GM19239 (cell line): ENCODE measurements around the gene TPO.
"Not testable (repeated sequence)": the region's sequence is repeated elsewhere in the genome, so short reads cannot be mapped to it uniquely, and the experiment has no call there.

Experiments used
- DNase-seq: peaks from one replicate; pipeline ENCODE4 v3.0.0; 2011; ENCODE audit warnings: low spot score; ENCODE audit not compliant: insufficient read length
- FAIRE-seq: peaks from 2 replicates; lab custom pipeline; 2011; peaks lifted over from hg19 to GRCh38; lab: Jason Lieb, UNC

Gene TPO

DNA sequence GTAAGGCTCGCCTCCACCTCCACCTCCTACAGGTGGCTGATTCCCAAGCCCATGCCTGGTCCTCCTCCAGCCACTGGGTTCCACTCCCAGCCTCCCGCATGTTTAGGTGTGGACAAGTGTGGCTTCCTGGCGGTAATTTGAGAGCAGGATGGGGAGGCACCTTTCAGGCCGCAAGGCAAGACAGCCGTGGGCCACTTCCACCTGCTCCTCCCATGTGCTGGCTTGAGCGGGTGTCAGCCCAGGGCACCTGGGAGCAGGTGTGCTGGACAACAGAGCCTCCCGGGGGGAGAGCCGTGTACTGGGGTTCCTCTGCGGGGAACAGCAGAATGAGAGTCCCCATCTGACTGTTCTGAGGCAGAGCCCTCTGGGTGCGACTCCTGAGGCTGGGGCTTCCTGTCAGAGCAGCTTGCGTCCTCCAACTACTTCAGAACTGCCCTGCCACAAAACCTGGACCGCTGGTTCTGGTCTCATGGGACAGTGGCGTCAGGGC, 83.9 kb downstream of the TPO start:
- no peak for DNase-seq
- no peak for FAIRE-seq

DNA sequence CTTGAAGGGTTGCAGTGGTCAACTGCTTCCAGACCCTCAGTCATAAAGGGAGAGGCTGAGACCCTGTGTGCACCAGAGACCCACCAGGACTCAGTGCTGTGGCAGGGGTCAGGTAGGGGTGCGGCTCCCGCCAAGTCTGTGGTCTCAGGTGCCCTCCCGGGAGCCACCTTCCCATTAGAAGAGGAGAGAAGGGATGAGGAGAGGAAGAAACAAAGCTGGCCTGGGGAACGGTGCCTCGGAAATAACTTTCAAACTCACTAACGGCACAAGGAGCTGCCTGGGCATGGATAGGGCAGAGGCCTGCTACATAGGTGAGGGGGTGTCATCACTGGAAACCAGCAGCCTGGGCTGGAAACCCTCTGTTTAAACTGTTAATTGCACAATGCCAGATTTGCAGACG, 84.9 kb downstream of the TPO start:
- no peak for DNase-seq
- FAIRE-seq = no peak

DNA sequence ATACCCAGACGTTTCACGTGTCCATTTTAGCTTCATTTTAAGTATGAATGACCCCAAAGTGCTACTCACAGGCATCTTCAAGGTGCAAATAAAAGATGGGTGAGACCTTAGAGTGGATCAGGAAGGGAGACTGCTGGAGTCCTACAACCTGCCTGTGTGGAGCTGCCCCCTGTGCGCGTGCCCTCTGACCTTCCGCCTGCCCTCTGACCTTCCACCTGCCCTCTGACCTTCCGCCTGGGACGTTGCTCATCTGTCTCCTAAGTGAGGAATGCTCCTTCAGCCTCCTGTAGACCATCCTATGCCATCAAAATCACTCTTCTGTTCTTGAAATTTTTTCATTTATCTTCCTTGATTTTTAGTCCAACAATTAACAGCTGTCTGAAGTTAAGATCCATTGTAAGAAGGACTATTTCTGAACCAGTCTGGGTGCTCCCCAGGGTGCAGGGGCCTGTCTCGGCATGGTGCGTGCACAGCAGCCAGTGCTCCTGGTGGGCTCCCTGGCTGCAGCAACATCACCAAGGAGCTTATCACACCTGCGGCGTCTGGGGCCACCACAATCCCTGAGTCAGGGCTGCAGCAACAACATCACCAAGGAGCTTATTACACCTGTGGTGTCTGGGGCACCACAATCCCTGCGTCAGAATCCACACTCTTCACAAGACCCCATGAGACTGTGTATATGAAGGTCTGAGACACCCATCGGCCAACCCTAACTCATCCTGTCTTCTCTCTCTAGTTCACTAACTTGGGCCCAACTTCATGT, 86.0 kb downstream of the TPO start:
- no peak for FAIRE-seq

DNA sequence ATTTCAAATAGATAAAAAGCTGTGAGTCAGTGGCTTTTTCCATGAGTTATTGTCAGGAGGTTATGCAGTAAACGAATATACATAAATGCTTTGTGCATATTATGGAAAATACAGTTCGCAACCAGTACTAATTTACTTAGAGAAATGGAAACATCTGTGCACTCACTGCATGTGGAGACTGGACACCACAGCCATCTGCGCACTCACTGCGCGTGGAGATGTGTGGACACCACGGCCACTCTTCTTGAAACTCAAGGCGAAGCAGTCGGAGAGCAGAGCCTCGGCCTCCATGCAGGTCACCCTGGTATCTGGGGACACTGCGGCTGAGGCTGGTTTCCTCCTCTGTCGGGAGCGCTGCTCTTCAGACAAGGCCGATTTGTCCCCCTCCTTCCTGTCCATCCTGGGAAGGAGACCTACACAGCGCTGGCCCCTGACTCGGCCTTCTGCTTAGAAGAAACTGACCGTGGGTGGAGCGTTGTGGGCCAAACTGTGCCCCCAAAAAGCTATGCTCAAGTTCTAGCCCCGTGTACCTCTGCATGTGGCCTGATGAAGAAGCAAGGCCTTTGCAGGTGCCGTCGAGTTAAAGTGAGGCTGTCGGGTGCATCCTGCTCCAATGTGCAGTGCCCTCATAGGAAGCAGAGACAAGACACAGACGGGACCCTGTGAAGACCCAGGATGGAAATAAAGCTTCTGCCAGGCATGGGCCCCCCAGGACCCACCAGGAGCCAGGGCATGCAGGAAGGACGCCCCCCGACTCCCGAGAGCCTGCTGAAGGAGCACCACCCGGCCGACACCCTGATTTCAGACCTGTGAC, 88.0 kb downstream of the TPO start:
- no peak for FAIRE-seq
- no peak for DNase-seq

More for the DNA sequence above, 86.0 kb downstream of the TPO start:
- no peak for DNase-seq

DNA sequence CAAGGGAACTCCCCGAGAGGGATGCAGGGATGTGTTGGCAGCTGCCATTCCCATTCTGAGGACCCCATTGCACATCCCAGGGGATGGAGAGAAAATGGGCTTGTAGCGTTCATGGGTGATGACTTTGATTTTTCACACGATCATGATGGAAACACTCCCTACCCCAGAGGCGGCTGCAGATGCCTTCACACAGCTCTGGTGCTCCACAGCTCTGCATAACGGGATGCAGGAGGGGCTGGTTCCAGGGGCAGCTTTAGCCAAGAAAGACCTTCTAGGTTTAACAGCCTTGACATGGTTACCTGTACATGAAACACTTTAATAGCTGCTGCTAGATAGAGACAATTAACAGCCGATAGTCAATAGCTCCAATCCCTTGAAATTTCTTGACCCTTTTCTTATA, 88.7 kb downstream of the TPO start:
- no peak for FAIRE-seq

DNA sequence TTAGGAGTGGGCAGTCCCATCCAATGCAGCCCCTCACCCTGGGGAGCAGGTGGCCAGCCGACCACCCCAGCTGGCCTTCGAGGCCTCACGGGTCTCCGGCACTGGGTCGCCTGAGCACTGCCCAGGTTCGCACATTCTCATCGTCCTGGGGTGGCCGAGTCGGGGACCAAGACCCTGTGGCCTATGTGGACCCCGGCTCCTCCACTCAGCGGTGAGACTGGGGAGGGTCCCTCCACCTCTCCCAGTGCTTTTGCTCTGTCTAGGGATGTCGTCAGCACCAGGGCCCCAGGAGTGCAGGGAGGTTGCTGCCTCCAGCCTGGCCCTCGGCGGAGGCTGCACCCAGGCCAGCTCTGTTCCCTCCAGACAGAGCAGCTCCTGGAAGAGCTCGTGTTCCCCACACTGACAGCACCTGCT, 89.6 kb downstream of the TPO start:
- DNase-seq = no peak
- FAIRE-seq = no peak

More for the DNA sequence above, 88.7 kb downstream of the TPO start:
- no peak for DNase-seq

DNA sequence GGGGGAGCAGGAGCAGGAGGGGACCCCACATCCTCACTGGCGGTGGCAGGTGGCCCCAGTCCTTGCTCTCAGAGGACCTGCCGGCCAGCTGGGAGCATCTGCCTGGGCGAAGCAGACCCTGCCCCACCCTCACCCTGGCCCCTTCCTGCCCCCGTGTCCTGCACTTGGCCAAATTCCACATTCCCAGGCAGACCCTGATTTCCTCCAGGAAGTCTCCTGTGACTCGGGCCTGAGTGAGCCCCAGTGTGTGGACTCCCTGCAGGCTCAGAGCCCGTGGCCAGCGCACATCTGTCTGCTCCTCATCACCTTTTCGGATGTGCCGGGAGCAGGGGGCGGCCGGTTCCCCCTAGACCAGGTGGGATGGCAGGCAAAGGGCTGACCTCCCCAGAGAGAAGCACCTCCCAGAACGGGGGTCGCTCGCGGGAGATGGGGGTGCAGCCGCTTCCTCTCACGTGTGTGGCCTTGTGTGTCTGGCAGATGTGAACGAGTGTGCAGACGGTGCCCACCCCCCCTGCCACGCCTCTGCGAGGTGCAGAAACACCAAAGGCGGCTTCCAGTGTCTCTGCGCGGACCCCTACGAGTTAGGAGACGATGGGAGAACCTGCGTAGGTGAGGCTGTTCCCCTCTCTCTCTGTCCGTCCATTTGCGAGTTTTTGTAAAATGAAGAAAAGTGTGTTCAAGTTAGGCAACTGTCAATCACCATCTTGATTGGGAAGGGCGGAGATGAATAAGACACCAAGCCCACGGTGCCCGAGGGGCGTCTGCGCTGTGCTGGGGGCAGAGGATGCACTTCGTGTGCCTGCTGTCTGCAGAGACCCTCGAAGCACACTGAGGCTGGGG, 90.4 kb downstream of the TPO start:
- DNase-seq (no peak), FAIRE-seq (no peak)

DNA sequence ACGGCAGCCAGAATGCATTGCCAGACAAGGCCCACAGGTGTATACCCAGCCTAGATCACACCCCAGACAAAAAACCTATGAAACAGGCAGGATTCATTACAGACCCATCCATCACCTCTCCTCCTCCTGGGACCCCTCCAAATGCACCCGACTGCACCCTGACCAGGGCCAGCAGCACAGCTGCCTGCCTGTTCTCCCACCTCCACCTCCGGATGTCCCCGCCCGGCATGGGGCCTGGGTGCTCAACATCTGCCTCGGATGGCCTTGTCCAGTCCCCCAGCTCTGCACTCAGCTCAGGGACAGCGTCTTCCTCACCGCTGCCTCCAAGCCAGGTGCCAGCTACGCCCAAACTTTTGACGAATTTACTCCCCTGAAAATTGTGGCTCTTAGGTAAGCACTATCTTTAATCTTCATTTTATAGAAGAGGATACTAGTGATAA, 91.1 kb downstream of the TPO start:
- DNase-seq = no peak
- FAIRE-seq = no peak

DNA sequence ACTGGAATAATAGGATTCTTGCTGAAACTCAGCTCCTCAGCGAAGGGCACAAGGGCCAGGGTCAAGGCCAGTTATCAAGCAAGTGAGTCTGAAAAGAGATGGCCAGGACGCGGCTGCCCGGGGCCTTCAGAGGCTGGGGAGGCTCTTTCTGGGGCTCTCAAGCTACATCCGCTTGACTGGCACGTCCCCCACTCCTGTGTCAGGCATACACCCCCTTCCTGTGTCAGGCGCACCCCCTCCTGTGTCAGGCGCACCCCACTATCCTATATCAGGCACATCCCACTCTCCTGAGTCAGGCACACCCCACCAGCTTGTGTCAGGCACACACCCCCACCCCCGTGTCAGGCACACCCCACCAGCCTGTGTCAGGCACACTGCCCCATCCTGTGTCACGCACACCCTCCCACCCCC, 91.8 kb downstream of the TPO start:
- FAIRE-seq (no peak), DNase-seq (no peak)

DNA sequence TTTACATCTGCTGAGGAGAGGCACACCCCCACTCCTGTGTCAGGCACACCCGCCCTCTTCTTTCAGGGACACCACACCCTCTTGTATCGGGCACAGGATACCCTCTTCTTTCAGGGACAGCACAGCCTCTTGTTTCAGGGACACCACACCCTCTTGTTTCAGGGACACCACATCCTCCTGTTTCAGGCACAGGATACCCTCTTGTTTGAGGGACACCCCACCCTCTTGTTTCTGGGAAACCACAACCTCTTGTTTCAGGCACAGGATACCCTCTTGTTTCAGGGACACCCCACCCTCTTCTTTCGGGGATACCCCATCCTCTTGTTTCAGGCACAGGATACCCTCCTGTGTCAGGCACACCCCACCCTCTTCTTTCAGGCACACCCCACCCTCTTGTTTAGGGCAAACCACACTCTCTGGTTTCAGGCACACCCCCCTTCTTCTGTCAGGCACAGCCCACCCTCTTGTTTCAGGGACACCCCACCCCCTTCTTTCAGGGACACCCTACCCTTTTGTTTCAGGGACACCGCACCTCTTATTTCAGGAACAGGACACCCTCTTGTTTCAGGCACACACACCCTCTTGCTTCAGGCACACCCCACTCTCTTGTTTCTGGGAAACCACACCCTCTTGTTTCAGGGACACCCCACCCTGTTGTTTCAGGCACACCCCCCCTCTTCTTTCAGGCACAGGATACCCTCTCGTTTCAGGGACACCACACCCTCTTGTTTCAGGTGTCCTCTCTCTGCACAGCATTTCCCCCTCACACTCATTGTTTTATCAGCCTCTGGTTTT, 96.2 kb downstream of the TPO start:
- DNase-seq (no peak), FAIRE-seq (no peak)

DNA sequence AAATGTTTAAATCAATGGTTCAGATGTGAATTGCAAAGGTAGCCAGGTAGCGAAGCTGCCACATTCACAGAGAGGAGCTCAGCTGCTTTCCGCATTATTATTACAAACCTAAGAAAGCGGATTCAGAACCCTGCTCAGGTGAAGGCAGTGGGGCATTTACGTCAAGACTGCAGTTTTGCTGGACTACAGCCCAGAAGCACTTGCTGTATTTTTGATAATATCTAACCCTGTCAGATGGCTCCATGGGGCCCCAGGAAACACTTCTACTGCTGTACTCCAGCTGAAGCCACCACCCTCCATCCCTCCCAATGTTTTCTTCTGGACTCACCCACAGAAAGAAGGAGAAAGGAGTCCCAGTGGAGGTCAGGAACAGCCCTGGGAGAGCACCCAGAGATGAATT, 96.9 kb downstream of the TPO start:
- no peak for FAIRE-seq
- DNase-seq = no peak

DNA sequence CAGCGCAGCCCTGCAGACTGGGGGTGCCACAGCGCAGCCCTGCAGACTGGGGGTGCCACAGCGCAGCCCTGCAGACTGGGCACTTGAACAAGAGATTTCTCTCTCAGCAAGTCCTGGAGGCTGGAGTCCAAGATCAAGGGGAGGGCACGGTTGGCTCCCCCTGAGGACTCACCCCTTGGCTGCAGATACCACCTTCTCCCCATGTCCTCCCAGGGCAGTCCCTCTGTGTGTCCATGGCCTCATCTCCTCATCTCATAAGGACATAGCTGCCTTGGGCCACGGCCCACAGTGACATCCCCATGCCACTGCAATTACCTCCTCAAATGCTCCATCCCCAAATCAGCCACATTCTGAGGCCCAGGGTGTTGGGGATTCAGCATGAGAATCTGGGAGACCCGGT, 98.2 kb downstream of the TPO start:
- no peak for DNase-seq
- FAIRE-seq = no peak

DNA sequence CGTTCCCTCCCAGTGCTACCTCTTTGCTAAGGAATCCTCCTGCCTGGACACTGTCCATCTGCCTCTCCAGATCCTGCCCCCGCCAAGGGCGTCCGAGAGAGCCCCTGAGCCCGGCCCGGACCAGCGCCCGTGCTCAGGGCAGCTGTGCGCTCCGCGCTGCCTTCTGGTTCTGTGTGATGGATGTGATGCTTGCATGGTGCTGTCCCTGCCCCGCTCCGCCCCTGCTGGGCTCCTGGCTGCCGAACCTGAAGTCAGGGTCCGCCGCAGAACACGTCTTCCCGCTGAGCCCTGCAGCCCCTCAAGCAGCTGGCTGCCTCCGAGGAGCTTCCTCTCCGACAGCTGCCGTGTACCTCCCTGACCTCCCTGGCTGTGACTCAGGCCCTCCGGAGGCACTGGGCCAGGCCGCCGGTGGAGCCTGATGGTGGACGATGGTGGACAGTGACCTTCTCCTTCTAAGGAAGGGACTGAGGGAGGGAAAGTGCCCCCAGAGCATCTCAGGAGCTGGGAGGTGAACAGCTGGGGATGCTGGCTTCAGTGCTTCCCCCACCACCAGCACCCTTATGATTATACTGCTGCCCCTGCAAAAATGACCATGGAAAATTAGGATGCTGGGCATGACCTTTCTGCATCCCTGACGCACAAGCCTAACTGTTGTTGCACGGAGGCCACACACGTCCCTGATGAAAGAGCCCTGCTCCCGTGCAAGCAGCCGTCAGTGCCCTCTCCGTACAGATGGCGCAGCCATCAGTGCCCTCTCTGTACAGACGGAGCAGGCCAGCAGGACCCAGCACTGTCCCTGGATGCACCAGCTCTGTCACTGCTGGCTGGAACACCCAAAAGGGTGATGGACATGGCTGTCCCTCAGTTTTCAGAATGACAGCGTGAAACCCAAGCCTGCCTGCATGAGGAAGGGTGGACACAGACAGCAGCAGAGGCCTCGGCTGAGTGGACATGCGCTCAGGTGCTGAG, 99.3 kb downstream of the TPO start:
- FAIRE-seq (no peak), DNase-seq (no peak)

DNA sequence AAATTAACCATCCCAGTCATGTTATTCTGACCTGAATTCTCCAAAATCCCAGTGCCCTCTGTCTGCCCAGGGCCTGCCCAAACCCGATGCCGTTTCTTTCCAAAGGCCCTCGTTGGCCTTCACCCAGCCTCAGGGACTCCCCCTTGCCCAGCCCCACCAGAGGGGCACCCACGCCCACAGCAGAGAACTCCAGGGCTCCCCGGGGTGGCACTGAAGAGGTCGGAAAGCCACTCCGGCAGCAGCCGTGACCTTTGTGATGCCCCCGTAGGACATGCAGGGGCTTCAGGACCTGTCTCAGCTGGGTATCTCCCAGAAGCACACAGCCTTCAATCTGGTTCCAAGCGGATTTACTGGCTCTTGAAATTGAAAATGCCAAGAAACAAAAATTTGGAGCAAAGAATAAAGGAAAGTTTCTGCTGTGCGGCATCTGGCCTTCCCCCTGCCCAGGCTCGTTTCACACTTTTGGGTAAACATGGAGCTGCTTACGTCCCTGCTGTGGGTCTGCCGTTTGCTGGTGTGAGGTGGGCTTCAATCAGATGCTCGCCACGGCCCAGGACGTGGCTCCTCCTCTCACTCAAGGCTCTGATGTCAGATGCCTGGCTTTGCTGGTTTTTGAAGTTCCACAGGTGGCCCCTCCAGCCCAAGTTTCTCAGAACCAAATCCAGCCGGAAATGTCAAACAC, 101.3 kb downstream of the TPO start:
- no peak for FAIRE-seq
- no peak for DNase-seq

DNA sequence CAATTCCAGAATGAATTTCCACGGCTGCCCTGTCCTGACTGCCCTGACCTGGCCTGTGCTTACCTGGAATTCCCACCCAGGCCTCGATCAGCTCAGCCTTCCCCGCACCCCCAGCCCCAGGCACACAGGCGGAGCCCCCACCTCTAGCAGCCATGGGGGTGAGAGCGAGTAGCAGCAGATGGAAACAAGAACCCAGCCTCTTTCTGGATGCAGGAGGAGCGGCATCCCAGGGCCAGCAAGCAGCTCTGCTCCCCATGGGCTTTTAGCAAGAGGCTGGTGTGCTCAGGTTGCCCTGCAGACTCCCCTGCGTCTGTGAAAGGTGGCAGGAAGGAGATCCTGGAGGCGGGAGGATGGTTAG, 101.8 kb downstream of the TPO start:
- no peak for FAIRE-seq
- DNase-seq = no peak

DNA sequence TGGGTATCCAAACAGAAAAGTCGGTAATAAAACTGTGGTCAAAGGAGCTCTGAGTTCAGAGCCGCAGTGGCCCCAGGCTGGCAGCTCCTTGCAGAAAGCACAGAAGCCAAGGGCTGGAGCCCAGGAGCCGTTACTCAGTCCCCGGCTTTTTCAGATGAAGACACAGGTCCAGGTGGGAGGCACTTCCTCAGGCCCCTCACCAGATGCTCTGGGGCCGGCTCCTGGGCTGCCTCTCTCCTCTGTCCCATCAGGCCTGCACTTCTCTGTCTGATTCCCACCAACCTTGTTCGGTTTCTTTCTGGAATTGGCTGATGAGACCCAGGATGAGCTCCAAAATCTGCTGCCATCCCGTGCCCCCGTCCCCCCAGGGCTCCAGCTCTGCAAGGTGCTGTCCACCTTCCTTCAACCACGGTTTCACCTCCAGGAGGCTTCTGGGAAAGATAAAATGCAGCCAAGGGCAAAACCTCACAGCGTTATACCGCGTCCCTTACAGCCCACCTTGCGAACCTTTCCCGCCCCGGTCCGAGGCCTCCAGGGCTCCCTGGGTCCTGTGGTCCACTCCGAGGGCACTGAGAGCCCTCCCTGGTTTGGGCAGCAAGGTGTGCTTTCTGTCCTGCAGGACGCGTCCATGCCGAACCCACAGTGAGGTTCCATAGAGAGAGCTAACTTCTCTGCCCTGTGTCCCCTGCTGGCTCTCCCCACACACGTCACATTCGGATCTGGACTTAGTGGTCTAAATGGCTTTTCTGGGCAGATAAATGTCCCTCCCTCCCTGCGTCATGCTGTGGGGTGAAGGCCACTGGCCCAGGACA, 102.9 kb downstream of the TPO start:
- DNase-seq = no peak
- FAIRE-seq = no peak

DNA sequence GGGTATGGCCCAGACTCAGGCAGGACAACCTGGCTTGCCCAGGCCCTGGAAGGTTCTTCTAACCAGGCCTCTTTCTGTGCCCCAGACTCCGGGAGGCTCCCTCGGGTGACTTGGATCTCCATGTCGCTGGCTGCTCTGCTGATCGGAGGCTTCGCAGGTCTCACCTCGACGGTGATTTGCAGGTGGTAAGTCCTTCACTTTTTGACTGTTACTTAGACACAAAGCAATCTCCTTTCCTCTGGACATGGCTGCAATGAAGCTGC, 103.5 kb downstream of the TPO start:
- no peak for FAIRE-seq
- DNase-seq = no peak

DNA sequence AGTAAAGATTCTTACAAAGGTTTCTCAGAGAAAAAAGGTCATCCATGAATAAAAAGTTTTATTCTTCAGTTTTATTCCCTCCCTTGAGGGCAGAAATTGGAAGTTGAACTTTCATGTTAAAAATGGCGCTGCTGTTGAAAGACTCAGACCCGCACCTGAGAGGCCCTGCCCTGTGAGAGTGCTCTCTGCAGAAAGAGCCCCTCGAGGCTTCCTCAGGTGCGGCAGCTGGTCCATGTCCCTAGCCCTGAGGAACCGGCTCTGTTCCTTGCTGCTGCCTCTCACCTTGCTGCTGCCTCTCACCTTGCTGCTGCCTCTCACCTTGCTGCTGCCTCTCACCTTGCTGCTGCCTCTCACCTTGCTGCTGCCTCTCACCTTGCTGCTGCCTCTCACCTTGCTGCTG, 104.0 kb downstream of the TPO start:
- not testable (repeated sequence) for DNase-seq, FAIRE-seq
